Small intestine (tissue), 7 donors: ENCODE measurements around the gene NDUFC2. TPM values are rescaled to one million over a fixed set of nuclear protein-coding genes. Genes with fewer than 3 reads are reported as not detected.
"Not testable (repeated sequence)": the region's sequence is repeated elsewhere in the genome, so short reads cannot be mapped to it uniquely, and the experiment has no call there.

Experiments
- DNase-seq, 2 donors: peaks; one replicate each; pipeline versions ENCODE4 v3.0.0 to v3.0.0-alpha.2; 2013
- FAIRE-seq: peaks from 2 replicates; lab custom pipeline; 2012; peaks lifted over from hg19 to GRCh38; lab: Jason Lieb, UNC
- H3K27ac ChIP-seq, 3 donors: one replicate each; pipeline ENCODE4 v1.5.1; 2013; ENCODE audit warnings: low read length in 2 of 3, mild to moderate bottlenecking in 2 of 3, control low read depth in 1 of 3, inconsistent platforms in 1 of 3, low read depth in 1 of 3, moderate library complexity in 1 of 3
- H3K27me3 ChIP-seq, 3 donors: one replicate each; pipeline ENCODE4 v1.6.1; 2013; ENCODE audit warnings: low read length in 3 of 3, inconsistent platforms in 1 of 3; ENCODE audit not compliant: control insufficient read depth in 3 of 3, insufficient read depth in 3 of 3
- H3K36me3 ChIP-seq, 3 donors: one replicate each; pipeline ENCODE4 v1.6.1; 2013; ENCODE audit warnings: low read length in 3 of 3, inconsistent platforms in 1 of 3, low read depth in 1 of 3, mild to moderate bottlenecking in 1 of 3, moderate library complexity in 1 of 3; ENCODE audit not compliant: control insufficient read depth in 3 of 3, insufficient read depth in 2 of 3
- H3K4me1 ChIP-seq, 3 donors: one replicate each; pipeline ENCODE4 v1.6.1; 2013; ENCODE audit warnings: low read length in 2 of 3, inconsistent platforms in 1 of 3, low read depth in 1 of 3, mild to moderate bottlenecking in 1 of 3, moderate library complexity in 1 of 3; ENCODE audit not compliant: control insufficient read depth in 3 of 3, insufficient read depth in 2 of 3
- H3K4me3 ChIP-seq, 3 donors: one replicate each; pipeline ENCODE4 v1.5.1; 2013; ENCODE audit warnings: low read length in 3 of 3, control low read depth in 1 of 3, inconsistent platforms in 1 of 3, low read depth in 1 of 3, mild to moderate bottlenecking in 1 of 3, moderate library complexity in 1 of 3
- H3K9me3 ChIP-seq, 2 donors: one replicate each; pipeline ENCODE4 v1.6.1; 2013; ENCODE audit warnings: low read depth in 1 of 2, low read length in 1 of 2; ENCODE audit not compliant: control insufficient read depth in 2 of 2, insufficient read depth in 1 of 2
- WGBS, 3 donors: extraction: QIAGEN DNeasy Blood & Tissue Kit; methylation state at CpG; one replicate each; pipeline ENCODE4 v1.1.7; 2013; 5-methylcytosine and 5-hydroxymethylcytosine counted together
- polyA plus RNA-seq, 4 donors: library from polyadenylated mRNA; stranded (reverse) in 3 of 4; unstranded in 1 of 4; fragments of 200-250 nt in 3 of 4; fragments of 120-200 nt in 1 of 4; gene quantifications; one replicate each; pipeline versions ENCODE4 v1.2.1 to v1.2.3, GENCODE V29; 2013
- donor health status: healthy with polysubstance abuse.
- donor health status: control.
- donor health status: control.
- donor health status: Bipolar disorder and iron deficiency.
- donor health status: healthy.

The NDUFC2 gene
- polyA plus RNA-seq, 4 donors, result 172 to 381 (median 178) TPM

DNA sequence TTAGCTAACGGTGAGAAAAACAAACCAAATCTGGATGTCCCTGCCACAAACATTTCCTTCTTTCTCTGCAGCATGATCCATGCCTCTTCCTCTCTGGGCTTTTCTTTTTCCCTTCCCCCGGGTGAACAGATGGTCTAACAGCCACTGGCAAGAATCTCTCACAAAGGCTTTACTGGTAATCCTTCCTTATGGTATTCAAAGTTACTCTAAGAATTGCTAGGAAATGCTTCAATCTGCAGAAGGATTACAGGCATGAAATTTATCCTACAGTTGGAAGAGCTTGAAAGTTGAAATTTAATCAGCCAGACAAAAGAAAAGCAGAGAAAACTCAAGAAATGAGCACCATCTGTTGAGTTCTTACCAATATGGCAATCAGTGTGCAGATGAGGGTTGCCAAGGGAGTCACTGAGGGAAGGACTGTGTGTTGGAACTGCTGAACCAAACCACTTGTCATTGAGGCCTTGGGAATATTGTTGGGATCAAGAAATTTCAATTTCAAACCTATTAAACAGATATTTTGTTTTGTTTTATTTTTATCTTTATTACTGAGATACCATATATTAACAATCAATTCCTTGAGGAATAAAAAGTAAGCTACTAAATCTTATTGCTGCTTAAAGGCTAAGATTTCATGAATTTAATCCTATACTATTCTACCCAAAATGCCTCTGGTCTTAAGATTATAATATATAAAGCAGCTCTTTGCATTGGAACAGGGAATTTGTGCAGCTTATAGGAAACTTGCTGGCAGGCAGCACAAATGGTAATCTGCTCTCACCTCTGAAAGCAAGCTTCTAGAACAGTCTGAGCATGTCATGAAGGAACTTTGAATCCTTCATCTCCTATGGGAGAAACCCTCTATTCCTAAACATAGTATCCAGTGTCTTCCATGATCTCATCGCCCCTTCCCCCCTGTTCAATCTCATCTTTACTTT, 29.7 kb upstream of the NDUFC2 start:
- Histone ChIP-seq H3K36me3 (peaks cover 3 to 19% (median 11%) of the 10 kb centered on the region in 3 donors), H3K9me3 (no peaks in the 10 kb centered on the region), H3K4me1 (no peaks in the 10 kb centered on the region), H3K27me3 (no peaks in the 10 kb centered on the region), H3K27ac (no peak overlapping the region), H3K4me3 (no peak overlapping the region)
- FAIRE-seq (no peak), DNase-seq (no peak)
- 77 to 93% (median 90%) methylated on average over 3 of the region's 3 CpGs for WGBS, 3 donors

DNA sequence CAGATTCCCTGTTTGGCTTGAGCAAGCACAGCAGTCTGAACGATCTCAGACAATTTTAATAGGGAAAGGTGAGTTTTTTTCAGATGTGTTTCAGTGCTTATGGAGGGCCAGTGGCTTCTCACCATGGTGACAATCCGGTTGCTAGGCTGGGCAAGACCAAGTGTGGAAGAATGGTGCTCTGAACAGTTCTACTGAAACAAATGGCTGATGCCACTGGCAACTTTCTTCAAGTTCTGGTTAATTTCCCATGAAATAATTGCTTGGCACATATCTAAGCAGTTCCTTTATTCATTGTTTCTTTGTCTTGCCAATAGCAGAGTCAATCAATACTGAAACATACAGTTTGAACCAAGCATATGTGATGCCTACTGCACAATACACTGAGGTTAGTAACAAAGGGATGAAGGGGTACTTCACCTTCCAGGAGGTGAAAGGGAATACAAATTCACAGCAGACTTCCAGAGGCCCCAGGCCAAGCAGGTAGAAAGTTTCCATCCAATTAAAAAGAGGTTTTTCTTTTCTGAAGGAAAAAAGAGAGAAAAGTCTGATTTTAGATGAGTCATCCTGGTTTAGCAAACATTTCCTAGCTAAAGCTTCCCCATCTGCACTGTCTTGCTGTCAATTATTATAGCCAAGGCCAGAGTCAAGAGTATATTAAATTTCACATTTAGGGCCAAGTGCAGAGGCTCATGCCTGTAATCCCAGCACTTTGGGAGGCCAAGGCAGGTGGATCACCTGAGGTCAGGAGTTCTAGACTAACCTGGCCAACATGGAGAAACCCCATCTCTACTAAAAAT, 21.2 kb upstream of the NDUFC2 start:
- DNase-seq (no peak), FAIRE-seq (no peak)
- WGBS, 3 donors, result 88 to 93% (median 90%) methylated on average over 2 of the region's 2 CpGs
- Histone ChIP-seq H3K27me3 (no peaks in the 10 kb centered on the region), H3K36me3 (peaks cover 2 to 29% (median 7%) of the 10 kb centered on the region in 3 donors), H3K4me3 (no peak overlapping the region), H3K4me1 (no peaks in the 10 kb centered on the region), H3K9me3 (no peaks in the 10 kb centered on the region), H3K27ac (peak overlapping the region in 1 of 3 donors; percentile 20)

DNA sequence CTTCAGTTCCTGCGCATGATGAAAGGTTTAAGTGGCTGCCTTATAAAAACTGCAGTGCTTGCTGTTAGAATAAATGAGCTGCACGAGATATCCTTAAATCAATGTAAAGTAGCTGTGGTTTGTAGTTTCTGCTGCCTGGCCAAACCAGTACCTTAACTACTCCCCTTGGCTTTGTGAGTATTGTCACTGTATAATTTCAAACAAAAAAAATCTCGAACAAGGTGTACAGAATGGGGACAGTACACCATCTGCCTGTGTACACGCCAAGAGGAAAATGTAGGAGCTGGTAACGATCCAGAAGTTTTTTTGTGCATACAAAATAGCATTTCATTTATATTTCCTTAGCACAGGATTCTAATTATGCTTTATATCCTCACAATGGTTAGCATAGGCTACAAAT, 20.6 kb upstream of the NDUFC2 start:
- 74 to 82% (median 77%) methylated on average over 5 of the region's 5 CpGs for WGBS, 3 donors

DNA sequence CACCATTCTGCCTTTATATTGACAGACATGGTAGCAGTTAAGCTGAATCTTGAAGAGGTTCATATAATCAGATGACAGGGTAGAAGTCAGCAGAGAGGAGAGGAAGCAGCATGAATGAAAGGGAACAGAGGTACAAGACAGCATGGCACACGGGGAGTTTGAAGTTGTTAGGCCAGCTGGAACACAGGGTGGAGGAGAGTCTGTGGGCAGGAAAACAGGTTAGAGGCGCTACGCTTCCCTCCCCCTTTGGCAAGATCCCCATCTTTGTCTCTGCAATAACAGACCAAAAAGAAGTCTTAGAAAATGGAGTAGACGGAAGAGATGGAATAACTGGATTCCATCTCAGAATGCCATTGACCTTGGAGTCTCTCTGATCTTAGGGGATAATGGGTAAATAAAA, 20.0 kb upstream of the NDUFC2 start:
- no peak overlapping the region for H3K4me3 ChIP-seq
- H3K27me3 ChIP-seq, result no peaks in the 10 kb centered on the region
- peaks cover 2 to 24% (median 7%) of the 10 kb centered on the region in 3 donors for H3K36me3 ChIP-seq
- 87 to 92% (median 88%) methylated on average over 4 of the region's 4 CpGs for WGBS, 3 donors
- FAIRE-seq (no peak), DNase-seq (no peak)
- H3K9me3 ChIP-seq, result no peaks in the 10 kb centered on the region
- H3K4me1 ChIP-seq, result no peaks in the 10 kb centered on the region
- no peak overlapping the region for H3K27ac ChIP-seq

More for the DNA sequence above, 20.6 kb upstream of the NDUFC2 start:
- no peak overlapping the region for H3K27ac ChIP-seq
- H3K9me3 ChIP-seq, result no peaks in the 10 kb centered on the region
- no peaks in the 10 kb centered on the region for H3K27me3 ChIP-seq
- no peak overlapping the region for H3K4me3 ChIP-seq
- no peaks in the 10 kb centered on the region for H3K4me1 ChIP-seq
- no peak for DNase-seq
- peaks cover 2 to 24% (median 7%) of the 10 kb centered on the region in 3 donors for H3K36me3 ChIP-seq
- no peak for FAIRE-seq

DNA sequence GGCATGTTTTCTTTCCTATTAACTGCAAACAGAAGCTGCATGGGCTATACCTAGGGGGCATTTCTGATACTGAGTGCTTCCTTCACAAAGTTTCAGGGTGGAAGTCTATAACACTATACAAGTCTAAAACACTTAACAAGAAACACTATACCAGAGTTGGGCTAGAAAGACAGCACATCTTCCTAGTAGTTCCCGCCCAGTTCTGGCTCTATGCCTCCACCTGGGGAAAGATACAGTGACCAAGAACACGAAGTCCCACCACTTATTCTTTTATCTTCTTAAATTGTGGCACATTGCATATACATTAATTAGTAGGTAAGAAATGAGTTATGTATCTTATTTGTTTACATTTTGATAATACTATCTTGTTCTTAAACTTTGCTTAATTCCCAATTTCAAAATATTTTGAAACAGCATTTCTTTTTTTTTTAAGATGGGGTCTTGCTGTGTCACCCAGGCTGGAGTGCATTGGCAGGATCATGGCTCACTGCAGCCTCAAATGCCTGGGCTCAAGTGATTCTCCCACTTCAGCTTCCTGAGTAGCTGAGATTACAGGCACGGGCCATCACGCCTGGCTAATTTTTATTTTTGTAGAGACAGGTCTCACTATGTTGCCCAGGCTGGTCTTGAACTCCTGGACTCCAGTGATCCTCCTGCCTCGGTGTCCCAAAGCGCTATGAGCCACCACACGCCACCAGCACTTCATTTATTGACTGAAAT, 18.2 kb upstream of the NDUFC2 start:
- no peak overlapping the region for H3K27ac ChIP-seq
- no peak for DNase-seq
- no peak overlapping the region for H3K4me3 ChIP-seq
- FAIRE-seq, result no peak
- H3K27me3 ChIP-seq, result no peaks in the 10 kb centered on the region
- WGBS, 3 donors, result 87 to 94% (median 93%) methylated on average over 7 of the region's 7 CpGs
- no peaks in the 10 kb centered on the region for H3K9me3 ChIP-seq
- H3K4me1 ChIP-seq, result no peaks in the 10 kb centered on the region
- H3K36me3 ChIP-seq, result peaks cover 2 to 23% (median 7%) of the 10 kb centered on the region in 3 donors

DNA sequence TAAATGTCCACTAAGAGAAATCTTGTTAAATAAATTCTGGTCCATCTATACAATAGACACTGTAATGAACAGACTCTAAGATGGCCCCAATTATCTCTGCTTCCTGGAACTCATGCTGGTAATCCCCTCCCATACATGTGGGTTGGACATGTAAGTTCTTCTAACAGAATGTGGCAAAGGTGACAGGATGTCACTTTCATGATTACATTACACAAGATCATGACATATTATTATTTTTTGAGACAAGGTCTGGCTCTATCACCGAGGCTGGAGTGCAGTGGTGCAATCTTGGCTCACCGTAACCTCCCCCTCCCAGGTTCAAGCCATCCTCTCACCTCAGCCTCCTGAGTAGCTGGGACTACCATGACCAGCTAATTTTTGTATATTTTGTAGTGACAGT, 14.6 kb upstream of the NDUFC2 start:
- FAIRE-seq, result no peak
- DNase-seq, result no peak
- H3K4me1 ChIP-seq, result peaks cover 0 to 7% (median 0%) of the 10 kb centered on the region in 3 donors
- H3K27me3 ChIP-seq, result no peaks in the 10 kb centered on the region
- no peak overlapping the region for H3K4me3 ChIP-seq
- H3K9me3 ChIP-seq, result peaks cover 0 to 20% of the 10 kb centered on the region in 2 donors
- H3K36me3 ChIP-seq, result peaks cover 0 to 12% (median 0%) of the 10 kb centered on the region in 3 donors
- 85 to 89% (median 88%) methylated on average over 2 of the region's 2 CpGs for WGBS, 3 donors
- no peak overlapping the region for H3K27ac ChIP-seq

DNA sequence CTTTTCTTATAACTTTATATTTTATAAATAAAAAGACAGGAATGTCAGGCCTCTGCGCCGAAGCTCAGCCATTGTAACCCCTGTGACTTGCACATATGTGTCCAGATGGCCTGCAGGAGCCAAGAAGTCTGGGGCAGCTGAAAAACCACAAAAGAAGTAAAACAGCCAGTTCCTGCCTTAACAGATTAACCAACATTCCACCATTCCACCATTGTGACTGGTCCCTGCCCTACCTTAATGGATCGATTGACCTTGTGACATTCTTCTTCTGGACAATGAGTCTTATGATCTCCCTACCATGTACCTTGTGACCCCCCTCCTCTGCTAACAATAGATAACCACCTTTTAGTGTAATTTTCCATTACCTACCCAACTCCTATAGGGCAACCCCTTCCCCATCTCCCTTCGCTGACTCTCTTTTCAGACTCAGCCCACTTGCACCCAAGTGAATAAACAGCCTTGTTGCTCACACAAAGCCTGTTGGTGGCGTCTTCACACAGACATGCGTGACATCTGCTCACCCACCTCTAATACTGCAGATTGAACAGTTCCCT, 6.9 kb upstream of the NDUFC2 start:
- peaks cover 0 to 21% of the 10 kb centered on the region in 2 donors for H3K9me3 ChIP-seq
- 89 to 98% (median 95%) methylated on average over 6 of the region's 6 CpGs for WGBS, 3 donors
- H3K4me3 ChIP-seq, H3K27ac ChIP-seq, FAIRE-seq, H3K27me3 ChIP-seq, H3K36me3 ChIP-seq, H3K4me1 ChIP-seq, DNase-seq: not testable (repeated sequence)
